Prostate gland (tissue), 2 donors: ENCODE results near the gene ZCCHC14. TPM values are rescaled to one million over a fixed set of nuclear protein-coding genes. Genes with fewer than 3 reads are reported as not detected.
A peak's percentile ranks its signal among the peaks of the same experiment; 100 is the strongest.

Source experiments
- DNase-seq: peaks from one replicate; pipeline ENCODE4 v3.0.0-alpha.2; 2019; ENCODE audit warnings: low spot score
- H3K27ac ChIP-seq, 2 donors: fragments of 200-600 bp; sonication (generic); 2 replicates each; pipeline ENCODE4 v1.5.1; 2017 to 2019
- H3K27me3 ChIP-seq: fragments of 200-600 bp; sonication (generic); replicated peaks from 2 replicates; pipeline ENCODE4 v1.5.1; 2019; ENCODE audit not compliant: insufficient read depth
- H3K36me3 ChIP-seq, 2 donors: fragments of 200-600 bp; sonication (generic); 1 replicate in 1 of 2; 2 replicates in 1 of 2; pipeline versions ENCODE4 v1.5.1 to v1.8.1; 2017 to 2019
- H3K4me1 ChIP-seq: fragments of 200-600 bp; sonication (generic); replicated peaks from 2 replicates; pipeline ENCODE4 v1.5.1; 2019
- H3K4me3 ChIP-seq, 2 donors: fragments of 200-600 bp; sonication (generic); 2 replicates each; pipeline ENCODE4 v1.5.1; 2017 to 2019
- H3K9me3 ChIP-seq: fragments of 200-600 bp; sonication (generic); 2 replicates; pipeline ENCODE4 v1.5.1; 2017
- CTCF ChIP-seq, 4 experiments: fragments of 200-600 bp in 2 of 4; fragments of 450-650 bp in 2 of 4; sonication (generic) in 2 of 4; IDR thresholded peaks; 1 replicate in 3 of 4; 2 replicates in 1 of 4; pipeline ENCODE4 v1.5.1; 2016 to 2019; ENCODE audit warnings: antibody characterized with exemption in 4 of 4, mild to moderate bottlenecking in 2 of 4, moderate library complexity in 2 of 4
- POLR2A ChIP-seq: fragments of 450-650 bp; IDR thresholded peaks from one replicate; pipeline ENCODE4 v1.6.1; 2016; ENCODE audit warnings: antibody characterized with exemption, mild to moderate bottlenecking
- POLR2AphosphoS5 ChIP-seq: sonication (generic); formaldehyde crosslinking; IDR thresholded peaks from one replicate; pipeline ENCODE4 v1.6.1; 2017; ENCODE audit warnings: antibody characterized with exemption
- WGBS: methylation state at CpG from one replicate; pipeline ENCODE4 v1.1.5; 2018; 5-methylcytosine and 5-hydroxymethylcytosine counted together
- intact Hi-C: fragments of 100-400 bp; cut with DNase I; formaldehyde crosslinking; loops from one replicate; pipeline ENCODE4 v1.14.2; 2022
- total RNA-seq, 2 donors: library from RNA; depleted of rRNA; stranded (reverse); fragments of >200 nt; gene quantifications; one replicate each; pipeline ENCODE4 v1.1.0, GENCODE V29; 2016

ZCCHC14 gene
- total RNA-seq, 2 donors from 2014 or later: 14.9 to 55.7 TPM

- no peak overlapping the region for H3K4me3 ChIP-seq
- H3K4me1 ChIP-seq: peaks cover 5% of the 10 kb centered on the region
- H3K36me3 ChIP-seq: no peaks in the 10 kb centered on the region
- no peaks in the 10 kb centered on the region for H3K27me3 ChIP-seq
- TF ChIP-seq POLR2A (no peak), POLR2AphosphoS5 (no peak), CTCF (IDR thresholded peaks at IDR 0.05) (no peak)
- no peak for DNase-seq
- H3K9me3 ChIP-seq: no peaks in the 10 kb centered on the region
- intact Hi-C loops: no loop called here
- whole genome bisulfite sequencing: 89% methylated on average over 6 of the region's 6 CpGs
- H3K27ac ChIP-seq: no peak overlapping the region
Measured at GRCh38 chr16:87376660-87377059, 116.2 kb downstream of the ZCCHC14 start.

GRCh38 chr16:87375426-87376135 is 117.2 kb downstream of the ZCCHC14 start:
- Histone ChIP-seq H3K9me3 (no peaks in the 10 kb centered on the region), H3K4me1 (no peaks in the 10 kb centered on the region), H3K27me3 (no peaks in the 10 kb centered on the region), H3K4me3 (no peak overlapping the region), H3K36me3 (no peaks in the 10 kb centered on the region), H3K27ac (peak overlapping the region in 1 of 2 donors; percentile 11)
- 48% methylated on average over 9 of the region's 9 CpGs for WGBS
- DNase-seq: no peak
- intact Hi-C loops: no loop called here
- TF ChIP-seq CTCF (IDR thresholded peaks at IDR 0.05) (no peak), POLR2A (no peak), POLR2AphosphoS5 (no peak)

- Histone ChIP-seq H3K27ac (no peak overlapping the region), H3K36me3 (no peaks in the 10 kb centered on the region), H3K4me1 (no peaks in the 10 kb centered on the region), H3K27me3 (no peaks in the 10 kb centered on the region), H3K9me3 (no peaks in the 10 kb centered on the region), H3K4me3 (no peak overlapping the region)
- intact Hi-C loops: no loop called here
- no peak for DNase-seq
- no peak for TF ChIP-seq POLR2A
- no peak for TF ChIP-seq POLR2AphosphoS5
- TF ChIP-seq CTCF (IDR thresholded peaks at IDR 0.05): no peak
- WGBS: 94% methylated on average over 13 of the region's 13 CpGs
Measured at GRCh38 chr16:87374313-87374712, 118.5 kb downstream of the ZCCHC14 start.

GRCh38 chr16:87372305-87372704 is 120.5 kb downstream of the ZCCHC14 start:
- DNase-seq: no peak
- H3K4me1 ChIP-seq: no peaks in the 10 kb centered on the region
- 87% methylated on average over 4 of the region's 4 CpGs for WGBS
- H3K36me3 ChIP-seq: no peaks in the 10 kb centered on the region
- TF ChIP-seq POLR2A (no peak), POLR2AphosphoS5 (no peak), CTCF (IDR thresholded peaks at IDR 0.05) (no peak)
- no peak overlapping the region for H3K27ac ChIP-seq
- H3K27me3 ChIP-seq: no peaks in the 10 kb centered on the region
- intact Hi-C loops: no loop called here
- no peak overlapping the region for H3K4me3 ChIP-seq
- H3K9me3 ChIP-seq: no peaks in the 10 kb centered on the region

GRCh38 chr16:87371261-87371866 is 121.5 kb downstream of the ZCCHC14 start:
- TF ChIP-seq CTCF (IDR thresholded peaks at IDR 0.05) (no peak), POLR2A (no peak), POLR2AphosphoS5 (no peak)
- no peaks in the 10 kb centered on the region for H3K27me3 ChIP-seq
- WGBS: 82% methylated on average over 20 of the region's 20 CpGs
- intact Hi-C loops: no loop called here
- H3K4me1 ChIP-seq: no peaks in the 10 kb centered on the region
- no peak overlapping the region for H3K4me3 ChIP-seq
- H3K9me3 ChIP-seq: no peaks in the 10 kb centered on the region
- H3K27ac ChIP-seq: no peak overlapping the region
- DNase-seq: no peak
- H3K36me3 ChIP-seq: no peaks in the 10 kb centered on the region
